Body of pancreas (tissue), 4 donors: Measurements from ENCODE around the gene ANHX.

Experiments
- POLR2A ChIP-seq, 3 donors: fragments of 450-650 bp; IDR thresholded peaks; one replicate each; pipeline ENCODE4 v1.6.1; 2016; ENCODE audit warnings: antibody characterized with exemption in 3 of 3, mild to moderate bottlenecking in 2 of 3
- TF ChIP-seq, protein P1 (sequence below), 7 experiments: fragments of 450-650 bp in 4 of 7; fragments of 200-600 bp in 3 of 7; sonication (generic) in 3 of 7; IDR thresholded peaks; one replicate each; pipeline ENCODE4 v1.5.1; 2016 to 2019; ENCODE audit warnings: antibody characterized with exemption in 7 of 7

DNA sequence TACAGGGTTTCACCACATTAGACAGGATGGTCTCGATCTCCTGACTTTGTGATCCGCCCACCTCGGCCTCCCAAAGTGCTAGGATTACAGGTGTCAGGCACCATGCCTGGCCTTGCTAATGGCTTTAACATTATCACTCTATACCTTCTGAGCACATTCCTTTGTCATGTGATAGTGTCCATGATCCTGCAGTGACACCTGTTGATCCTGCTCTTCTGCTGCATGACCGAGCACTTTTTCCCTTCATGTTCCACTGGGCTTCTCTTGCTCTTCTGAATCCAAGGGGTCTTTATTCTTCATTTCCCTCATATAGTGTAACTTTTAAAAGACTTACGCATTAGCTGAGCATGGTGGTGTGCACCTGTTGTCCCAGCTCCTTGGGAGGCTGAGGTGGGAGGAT, 42.8 kb downstream of the ANHX start:
- TF ChIP-seq, protein P1, sequence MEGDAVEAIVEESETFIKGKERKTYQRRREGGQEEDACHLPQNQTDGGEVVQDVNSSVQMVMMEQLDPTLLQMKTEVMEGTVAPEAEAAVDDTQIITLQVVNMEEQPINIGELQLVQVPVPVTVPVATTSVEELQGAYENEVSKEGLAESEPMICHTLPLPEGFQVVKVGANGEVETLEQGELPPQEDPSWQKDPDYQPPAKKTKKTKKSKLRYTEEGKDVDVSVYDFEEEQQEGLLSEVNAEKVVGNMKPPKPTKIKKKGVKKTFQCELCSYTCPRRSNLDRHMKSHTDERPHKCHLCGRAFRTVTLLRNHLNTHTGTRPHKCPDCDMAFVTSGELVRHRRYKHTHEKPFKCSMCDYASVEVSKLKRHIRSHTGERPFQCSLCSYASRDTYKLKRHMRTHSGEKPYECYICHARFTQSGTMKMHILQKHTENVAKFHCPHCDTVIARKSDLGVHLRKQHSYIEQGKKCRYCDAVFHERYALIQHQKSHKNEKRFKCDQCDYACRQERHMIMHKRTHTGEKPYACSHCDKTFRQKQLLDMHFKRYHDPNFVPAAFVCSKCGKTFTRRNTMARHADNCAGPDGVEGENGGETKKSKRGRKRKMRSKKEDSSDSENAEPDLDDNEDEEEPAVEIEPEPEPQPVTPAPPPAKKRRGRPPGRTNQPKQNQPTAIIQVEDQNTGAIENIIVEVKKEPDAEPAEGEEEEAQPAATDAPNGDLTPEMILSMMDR (IDR thresholded peaks at IDR 0.05) = no peak
- no peak for TF ChIP-seq POLR2A (IDR thresholded peaks at IDR 0.05)
